BJ (cell line): ENCODE results near the gene FKBP10. TPM values are rescaled to one million over a fixed set of nuclear protein-coding genes. Genes with fewer than 3 reads are reported as not detected.
A peak's percentile ranks its signal among the peaks of the same experiment; 100 is the strongest.

Experiments
- CTCF ChIA-PET: fragments of 350-600 bp; formaldehyde crosslinking; extraction: SDS; loops from one replicate; lab custom pipeline; 2021; ENCODE audit warnings: antibody characterized with exemption, inconsistent platforms; lab: Yijun Ruan, JAX
- POLR2A ChIA-PET: fragments of 300-600 bp; sonication (Branson Sonifier 250); formaldehyde crosslinking; extraction: SDS; loops from one replicate; lab custom pipeline; 2021; ENCODE audit warnings: antibody characterized with exemption; lab: Charles Lee
- DNase-seq: peaks from one replicate; pipeline ENCODE4 v3.0.0-alpha.2; 2011; ENCODE audit warnings: low read depth
- H3K27me3 ChIP-seq: 2 replicates; pipeline ENCODE4 v1.6.0; 2011; ENCODE audit warnings: low read length; ENCODE audit not compliant: control insufficient read depth, insufficient read depth
- H3K36me3 ChIP-seq: 2 replicates; pipeline ENCODE4 v1.5.1; 2011; ENCODE audit warnings: low read length; ENCODE audit not compliant: control insufficient read depth, insufficient read depth
- H3K4me3 ChIP-seq: 2 replicates; pipeline ENCODE4 v1.5.1; 2011; ENCODE audit warnings: low read depth, mild to moderate bottlenecking, control low read depth, low read length
- CTCF ChIP-seq: IDR thresholded peaks from 2 replicates; pipeline ENCODE4 v1.5.1; 2011; ENCODE audit warnings: low read depth, mild to moderate bottlenecking, control low read depth, inconsistent platforms, low read length, moderate library complexity; ENCODE audit not compliant: insufficient read depth
- polyA plus RNA-seq: library from polyadenylated mRNA; depleted of rRNA; stranded (reverse); fragments of >200 nt; gene quantifications from 2 replicates; pipeline ENCODE4 v1.2.3, GENCODE V29; 2011

FKBP10 gene
- polyA plus RNA-seq, 1 experiment = 1,571 TPM

GRCh38 chr17:41777157-41777573 is 35.6 kb upstream of the FKBP10 start:
- CTCF ChIA-PET = interaction anchor here (1.1 to 3.0 kb wide), 4 partner anchors 9 to 182 kb away, joined by 3 to 26 read pairs (median 6); partner anchors contain the start of gene JUP
- TF ChIP-seq CTCF = peak; percentile 33; the same call in 1 of the 2 replicates
- DNase-seq = no peak
- no peaks in the 10 kb centered on the region for H3K27me3 ChIP-seq
- H3K36me3 ChIP-seq = peaks cover 1% of the 10 kb centered on the region; the same call in 1 of the 2 replicates
- H3K4me3 ChIP-seq = no peak overlapping the region
- POLR2A ChIA-PET = interaction anchor here (1.0 kb wide), 1 partner anchor 16 kb away, joined by 3 read pairs; no protein-coding TSS in a partner anchor

- TF ChIP-seq CTCF = no peak
- ChIA-PET POLR2A (interaction anchor here (1.0 kb wide), 1 partner anchor 15 kb away, joined by 3 read pairs; no protein-coding TSS in a partner anchor), CTCF (interaction anchor here (1.0 to 3.0 kb wide), 7 partner anchors 8 to 182 kb away, joined by 3 to 26 read pairs (median 4); partner anchors contain the start of genes JUP and P3H4)
- peak; percentile 66 for DNase-seq
- Histone ChIP-seq H3K4me3 (no peak overlapping the region), H3K27me3 (no peaks in the 10 kb centered on the region), H3K36me3 (peaks cover 1% of the 10 kb centered on the region; the same call in 1 of the 2 replicates)
These were observed 35.1 kb upstream of the FKBP10 start for GRCh38 chr17:41777574-41778188.

GRCh38 chr17:41779954-41780353 is 32.9 kb upstream of the FKBP10 start:
- no peak overlapping the region for H3K4me3 ChIP-seq
- DNase-seq = no peak
- CTCF ChIA-PET = no interaction called here
- peaks cover 1% of the 10 kb centered on the region; the same call in 1 of the 2 replicates for H3K36me3 ChIP-seq
- no peak for TF ChIP-seq CTCF
- no peaks in the 10 kb centered on the region for H3K27me3 ChIP-seq
- POLR2A ChIA-PET = no interaction called here

GRCh38 chr17:41781404-41782110 is 31.2 kb upstream of the FKBP10 start:
- H3K4me3 ChIP-seq = no peak overlapping the region
- DNase-seq = no peak
- CTCF ChIA-PET = no interaction called here
- POLR2A ChIA-PET = interaction anchor here (0.7 kb wide), 1 partner anchor 241 kb away, joined by 3 read pairs; no protein-coding TSS in a partner anchor
- H3K27me3 ChIP-seq = no peaks in the 10 kb centered on the region
- TF ChIP-seq CTCF = no peak
- H3K36me3 ChIP-seq = no peaks in the 10 kb centered on the region

- ChIA-PET POLR2A (no interaction called here), CTCF (no interaction called here)
- Histone ChIP-seq H3K4me3 (no peak overlapping the region), H3K36me3 (no peaks in the 10 kb centered on the region), H3K27me3 (no peaks in the 10 kb centered on the region)
- no peak for TF ChIP-seq CTCF
- no peak for DNase-seq
These were observed 30.7 kb upstream of the FKBP10 start for GRCh38 chr17:41782142-41782541.
